CD4-positive, alpha-beta T cell (primary cell): ENCODE measurements around the gene SHANK2. TPM values are rescaled to one million over a fixed set of nuclear protein-coding genes. Genes with fewer than 3 reads are reported as not detected.

Experiments
- ATAC-seq: fragments of 200-7000 bp; cut with Tn5 transposase; one replicate; pipeline ENCODE4 v1.10.0; 2022; ENCODE audit warnings: mild to moderate bottlenecking; ENCODE audit not compliant: poor library complexity
- CTCF ChIA-PET: fragments of 350-600 bp; sonication (Branson Sonifier 250); formaldehyde crosslinking; loops from one replicate; lab custom pipeline; 2021; ENCODE audit warnings: antibody characterized with exemption, inconsistent platforms; lab: Charles Lee
- POLR2A ChIA-PET: fragments of 350-600 bp; sonication (Branson Sonifier 250); formaldehyde crosslinking; loops from one replicate; lab custom pipeline; 2021; ENCODE audit warnings: antibody characterized with exemption, inconsistent platforms; lab: Charles Lee
- DNase-seq, 14 experiments: peaks; one replicate each; pipeline ENCODE4 v3.0.0-alpha.2; 2013 to 2020; ENCODE audit warnings: mixed read lengths in 2 of 14
- H3K27ac ChIP-seq, 2 donors: one replicate each; pipeline versions ENCODE4 v1.5.1 to v1.7.0; 2013; ENCODE audit warnings: low read length in 2 of 2, low read depth in 1 of 2, mild to moderate bottlenecking in 1 of 2
- H3K27me3 ChIP-seq, 2 experiments: 1 replicate in 1 of 2; 2 replicates in 1 of 2; pipeline versions ENCODE4 v1.6.1 to v1.7.0; 2013; ENCODE audit warnings: low read length in 2 of 2, control low read depth in 1 of 2, mild to moderate bottlenecking in 1 of 2, moderate library complexity in 1 of 2; ENCODE audit not compliant: insufficient read depth in 2 of 2, control insufficient read depth in 1 of 2
- H3K36me3 ChIP-seq: one replicate; pipeline ENCODE4 v1.6.1; 2013; ENCODE audit warnings: low read length, control low read depth; ENCODE audit not compliant: insufficient read depth
- H3K4me1 ChIP-seq: one replicate; pipeline ENCODE4 v1.6.1; 2013; ENCODE audit warnings: low read length, control low read depth; ENCODE audit not compliant: insufficient read depth
- H3K4me3 ChIP-seq: one replicate; pipeline ENCODE4 v1.5.1; 2013; ENCODE audit warnings: mild to moderate bottlenecking, low read length, moderate library complexity
- H3K9me3 ChIP-seq, 2 experiments: 1 replicate in 1 of 2; 2 replicates in 1 of 2; pipeline versions ENCODE4 v1.6.1 to v1.7.0; 2013; ENCODE audit warnings: low read length in 2 of 2, mild to moderate bottlenecking in 2 of 2, control low read depth in 1 of 2, moderate library complexity in 1 of 2; ENCODE audit not compliant: control insufficient read depth in 1 of 2, insufficient read depth in 1 of 2
- H3K27ac Mint-ChIP-seq: one replicate; pipeline ENCODE4 v1.8.0; 2020; ENCODE audit warnings: mixed read lengths
- H3K27me3 Mint-ChIP-seq: one replicate; pipeline ENCODE4 v1.8.0; 2021; ENCODE audit warnings: mixed read lengths
- H3K36me3 Mint-ChIP-seq: one replicate; pipeline ENCODE4 v1.8.0; 2021; ENCODE audit warnings: low read depth, mixed read lengths
- H3K4me1 Mint-ChIP-seq: one replicate; pipeline ENCODE4 v1.8.0; 2021; ENCODE audit warnings: low read depth, mixed read lengths
- H3K4me3 Mint-ChIP-seq: one replicate; pipeline ENCODE4 v1.8.0; 2020; ENCODE audit warnings: mild to moderate bottlenecking, mixed read lengths
- H3K9me3 Mint-ChIP-seq: one replicate; pipeline ENCODE4 v1.8.0; 2020; ENCODE audit warnings: mixed read lengths
- CTCF ChIP-seq: fragments of 200-600 bp; IDR thresholded peaks from one replicate; pipeline ENCODE4 v1.8.0; 2022; ENCODE audit warnings: antibody characterized with exemption, mild to moderate bottlenecking
- intact Hi-C, 2 experiments: fragments of 100-400 bp; cut with DNase I in 1 of 2; cut with micrococcal nuclease in 1 of 2; formaldehyde crosslinking; loops; one replicate each; pipeline versions ENCODE4 v1.15.1 to v1.9.0; 2023 to 2025; cut with DNase I, micrococcal nuclease
- total RNA-seq, 174 experiments: library from RNA in 2 of 174; stranded (reverse) in 2 of 174; gene quantifications; one replicate each; pipeline ENCODE4 v1.2.3 and lab custom pipeline; 2021 to 2026

The SHANK2 gene
- total RNA-seq, 2 experiments from 2014 or later: not detected

GRCh38 chr11:71294846-71295600 lies 42.6 kb upstream of the SHANK2 start:
- H3K4me1 Mint-ChIP-seq: no peaks in the 10 kb centered on the region
- peaks cover 9% of the 10 kb centered on the region for H3K9me3 Mint-ChIP-seq
- peaks cover 36% of the 10 kb centered on the region for H3K27me3 Mint-ChIP-seq
- Histone ChIP-seq H3K9me3 (peaks cover 20 to 22% of the 10 kb centered on the region in 2 experiments), H3K4me3 (no peak overlapping the region), H3K27ac (no peak overlapping the region), H3K27me3 (peaks cover 0 to 5% of the 10 kb centered on the region in 2 experiments), H3K36me3 (no peaks in the 10 kb centered on the region), H3K4me1 (no peaks in the 10 kb centered on the region)
- ATAC-seq: no peak
- no peaks in the 10 kb centered on the region for H3K36me3 Mint-ChIP-seq
- no peak overlapping the region for H3K27ac Mint-ChIP-seq
- no peak for DNase-seq
- ChIA-PET CTCF (no interaction called here), POLR2A (no interaction called here)
- intact Hi-C loops: no loop called here
- no peak overlapping the region for H3K4me3 Mint-ChIP-seq
- no peak for TF ChIP-seq CTCF

GRCh38 chr11:71293961-71294782 lies 41.8 kb upstream of the SHANK2 start:
- H3K9me3 ChIP-seq: peaks cover 22 to 24% of the 10 kb centered on the region in 2 experiments
- Mint-ChIP-seq H3K27ac (no peak overlapping the region), H3K27me3 (peaks cover 37% of the 10 kb centered on the region), H3K9me3 (peaks cover 16% of the 10 kb centered on the region), H3K4me3 (no peak overlapping the region), H3K36me3 (no peaks in the 10 kb centered on the region), H3K4me1 (no peaks in the 10 kb centered on the region)
- DNase-seq (no peak), ATAC-seq (no peak)
- H3K4me3 ChIP-seq: no peak overlapping the region
- no peaks in the 10 kb centered on the region for H3K4me1 ChIP-seq
- ChIA-PET CTCF (no interaction called here), POLR2A (no interaction called here)
- TF ChIP-seq CTCF: no peak
- H3K27ac ChIP-seq: no peak overlapping the region
- intact Hi-C loops: no loop called here
- peaks cover 0 to under 1% of the 10 kb centered on the region in 2 experiments for H3K27me3 ChIP-seq
- H3K36me3 ChIP-seq: no peaks in the 10 kb centered on the region

GRCh38 chr11:71286701-71287643 lies 34.6 kb upstream of the SHANK2 start:
- Mint-ChIP-seq H3K4me3 (no peak overlapping the region), H3K4me1 (no peaks in the 10 kb centered on the region), H3K36me3 (no peaks in the 10 kb centered on the region), H3K9me3 (peaks cover 19% of the 10 kb centered on the region), H3K27me3 (peaks cover 13% of the 10 kb centered on the region), H3K27ac (no peak overlapping the region)
- DNase-seq: no peak
- POLR2A ChIA-PET: no interaction called here
- H3K27ac ChIP-seq: no peak overlapping the region
- peaks cover 0 to 3% of the 10 kb centered on the region in 2 experiments for H3K27me3 ChIP-seq
- no peaks in the 10 kb centered on the region for H3K36me3 ChIP-seq
- peaks cover 0 to 19% of the 10 kb centered on the region in 2 experiments for H3K9me3 ChIP-seq
- intact Hi-C loops: no loop called here
- H3K4me3 ChIP-seq: no peak overlapping the region
- ATAC-seq: no peak
- CTCF ChIA-PET: no interaction called here
- no peaks in the 10 kb centered on the region for H3K4me1 ChIP-seq
- no peak for TF ChIP-seq CTCF
